Panc1 (cell line): Measurements from ENCODE around the gene DES. TPM values are rescaled to one million over a fixed set of nuclear protein-coding genes. Genes with fewer than 3 reads are reported as not detected.

Experiments used
- ATAC-seq: fragments of 200-7000 bp; cut with Tn5 transposase; 2 replicates; pipeline ENCODE4 v1.9.1; 2020; ENCODE audit warnings: mild to moderate bottlenecking, moderate library complexity
- BruUV-seq: library from RNA; stranded (reverse); fragments of 400-500 nt; replicated peaks from 2 replicates; lab custom pipeline; 2021; lab: Mats Ljungman, UMichigan
- CTCF ChIA-PET: fragments of 300-600 bp; sonication (Branson Sonifier 250); formaldehyde crosslinking; loops from one replicate; lab custom pipeline; 2022; ENCODE audit warnings: antibody characterized with exemption; lab: Charles Lee
- POLR2A ChIA-PET: fragments of 300-600 bp; sonication (Branson Sonifier 250); formaldehyde crosslinking; loops from one replicate; lab custom pipeline; 2022; ENCODE audit warnings: antibody characterized with exemption; lab: Charles Lee
- DNase-seq: peaks from one replicate; pipeline ENCODE4 v3.0.0-alpha.2; 2010; ENCODE audit warnings: low read depth, low spot score
- H3K27ac ChIP-seq: 2 replicates; pipeline ENCODE4 v1.5.1; 2011; ENCODE audit warnings: mild to moderate bottlenecking, low read length, inconsistent platforms
- H3K27me3 ChIP-seq: fragments of 200-500 bp; sonication (Bioruptor generic); 2 replicates; pipeline ENCODE4 v1.6.0; 2014; ENCODE audit warnings: low read length, inconsistent platforms; ENCODE audit not compliant: control insufficient read depth, insufficient read depth
- H3K36me3 ChIP-seq: fragments of 200-500 bp; sonication (Bioruptor generic); 2 replicates; pipeline ENCODE4 v1.5.1; 2014; ENCODE audit warnings: inconsistent platforms, mild to moderate bottlenecking, low read length, moderate library complexity; ENCODE audit not compliant: control insufficient read depth, insufficient read depth
- H3K4me1 ChIP-seq: 2 replicates; pipeline ENCODE4 v1.5.1; 2011; ENCODE audit warnings: inconsistent platforms, mild to moderate bottlenecking, low read length, moderate library complexity; ENCODE audit not compliant: control insufficient read depth, insufficient read depth
- H3K4me3 ChIP-seq, 2 experiments: 2 replicates each; pipeline ENCODE4 v1.5.1; 2011 to 2012; ENCODE audit warnings: low read depth in 2 of 2, low read length in 2 of 2, mild to moderate bottlenecking in 2 of 2, inconsistent platforms in 1 of 2, moderate library complexity in 1 of 2
- H3K9me3 ChIP-seq: fragments of 200-500 bp; sonication (Bioruptor generic); 2 replicates; pipeline ENCODE4 v1.5.1; 2014; ENCODE audit warnings: low read depth, mild to moderate bottlenecking, inconsistent platforms, low read length, moderate library complexity; ENCODE audit not compliant: control insufficient read depth, insufficient read depth
- CTCF ChIP-seq: fragments of 450-650 bp; IDR thresholded peaks from 2 replicates; pipeline ENCODE4 v1.5.1; 2017; ENCODE audit warnings: mild to moderate bottlenecking
- POLR2AphosphoS5 ChIP-seq: IDR thresholded peaks from 2 replicates; pipeline ENCODE4 v1.6.1; 2012; ENCODE audit warnings: mild to moderate bottlenecking, low read depth, low read length, moderate library complexity
- SIN3A ChIP-seq: IDR thresholded peaks from 2 replicates; pipeline ENCODE4 v1.6.1; 2012; ENCODE audit warnings: low read depth, mild to moderate bottlenecking, low read length, moderate library complexity, borderline replicate concordance; ENCODE audit not compliant: insufficient read depth
- TCF7L2 ChIP-seq: IDR thresholded peaks from 2 replicates; pipeline ENCODE4 v1.6.1; 2011; ENCODE audit warnings: mild to moderate bottlenecking, low read depth, low read length, inconsistent platforms
- in situ Hi-C: cut with HindIII; loops from 2 replicates; pipeline ENCODE4 v1.10.0; 2016; ENCODE audit warnings: low sequenced_read_pairs, low pct_unique_long_range_greater_than_20kb
- intact Hi-C: fragments of 100-400 bp; cut with micrococcal nuclease; formaldehyde crosslinking; loops from one replicate; pipeline ENCODE4 v1.10.0; 2022; ENCODE audit not compliant: unreplicated experiment
- total RNA-seq: library from RNA; stranded (reverse); gene quantifications from one replicate; pipeline ENCODE4 v1.2.1, GENCODE V29; 2021; ENCODE audit not compliant: unreplicated experiment
- TF ChIP-seq, protein P1 (sequence below), 2 experiments: IDR thresholded peaks; 2 replicates each; pipeline ENCODE4 v1.6.1; 2011 to 2012; ENCODE audit warnings: low read depth in 2 of 2, control low read depth in 1 of 2, low read length in 1 of 2, mild to moderate bottlenecking in 1 of 2, moderate library complexity in 1 of 2; ENCODE audit not compliant: insufficient read depth in 1 of 2

DES gene
- total RNA-seq, 1 experiment from 2014 or later = 0.69 TPM

GRCh38 chr2:219403861-219404260, 14.3 kb upstream of the DES start:
- intact Hi-C loops (loop anchor here (1.0 kb wide), 1 partner anchor 126 kb away; no protein-coding TSS in a partner anchor), in situ Hi-C loops (no loop called here)
- POLR2A ChIA-PET = no interaction called here
- Histone ChIP-seq H3K36me3 (no peaks in the 10 kb centered on the region), H3K27ac (no peak overlapping the region), H3K27me3 (no peaks in the 10 kb centered on the region), H3K4me3 (no peak overlapping the region), H3K9me3 (no peaks in the 10 kb centered on the region), H3K4me1 (peaks cover 29% of the 10 kb centered on the region)
- CTCF ChIA-PET = interaction anchor here (0.6 to 5.0 kb wide), 5 partner anchors 55 to 463 kb away, joined by 3 to 29 read pairs (median 5); no protein-coding TSS in a partner anchor
- no TSS peak for BruUV-seq
- TF ChIP-seq TCF7L2 (no peak), POLR2AphosphoS5 (no peak), CTCF (no peak), SIN3A (no peak)
- TF ChIP-seq, protein P1, sequence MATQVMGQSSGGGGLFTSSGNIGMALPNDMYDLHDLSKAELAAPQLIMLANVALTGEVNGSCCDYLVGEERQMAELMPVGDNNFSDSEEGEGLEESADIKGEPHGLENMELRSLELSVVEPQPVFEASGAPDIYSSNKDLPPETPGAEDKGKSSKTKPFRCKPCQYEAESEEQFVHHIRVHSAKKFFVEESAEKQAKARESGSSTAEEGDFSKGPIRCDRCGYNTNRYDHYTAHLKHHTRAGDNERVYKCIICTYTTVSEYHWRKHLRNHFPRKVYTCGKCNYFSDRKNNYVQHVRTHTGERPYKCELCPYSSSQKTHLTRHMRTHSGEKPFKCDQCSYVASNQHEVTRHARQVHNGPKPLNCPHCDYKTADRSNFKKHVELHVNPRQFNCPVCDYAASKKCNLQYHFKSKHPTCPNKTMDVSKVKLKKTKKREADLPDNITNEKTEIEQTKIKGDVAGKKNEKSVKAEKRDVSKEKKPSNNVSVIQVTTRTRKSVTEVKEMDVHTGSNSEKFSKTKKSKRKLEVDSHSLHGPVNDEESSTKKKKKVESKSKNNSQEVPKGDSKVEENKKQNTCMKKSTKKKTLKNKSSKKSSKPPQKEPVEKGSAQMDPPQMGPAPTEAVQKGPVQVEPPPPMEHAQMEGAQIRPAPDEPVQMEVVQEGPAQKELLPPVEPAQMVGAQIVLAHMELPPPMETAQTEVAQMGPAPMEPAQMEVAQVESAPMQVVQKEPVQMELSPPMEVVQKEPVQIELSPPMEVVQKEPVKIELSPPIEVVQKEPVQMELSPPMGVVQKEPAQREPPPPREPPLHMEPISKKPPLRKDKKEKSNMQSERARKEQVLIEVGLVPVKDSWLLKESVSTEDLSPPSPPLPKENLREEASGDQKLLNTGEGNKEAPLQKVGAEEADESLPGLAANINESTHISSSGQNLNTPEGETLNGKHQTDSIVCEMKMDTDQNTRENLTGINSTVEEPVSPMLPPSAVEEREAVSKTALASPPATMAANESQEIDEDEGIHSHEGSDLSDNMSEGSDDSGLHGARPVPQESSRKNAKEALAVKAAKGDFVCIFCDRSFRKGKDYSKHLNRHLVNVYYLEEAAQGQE (IDR thresholded peaks at IDR 0.05; ENCODE audit: insufficient read depth in 1 of 2, low read depth in 2 of 2, low read length in 1 of 2) = no peak
- no peak for ATAC-seq
- no peak for DNase-seq

DNA sequence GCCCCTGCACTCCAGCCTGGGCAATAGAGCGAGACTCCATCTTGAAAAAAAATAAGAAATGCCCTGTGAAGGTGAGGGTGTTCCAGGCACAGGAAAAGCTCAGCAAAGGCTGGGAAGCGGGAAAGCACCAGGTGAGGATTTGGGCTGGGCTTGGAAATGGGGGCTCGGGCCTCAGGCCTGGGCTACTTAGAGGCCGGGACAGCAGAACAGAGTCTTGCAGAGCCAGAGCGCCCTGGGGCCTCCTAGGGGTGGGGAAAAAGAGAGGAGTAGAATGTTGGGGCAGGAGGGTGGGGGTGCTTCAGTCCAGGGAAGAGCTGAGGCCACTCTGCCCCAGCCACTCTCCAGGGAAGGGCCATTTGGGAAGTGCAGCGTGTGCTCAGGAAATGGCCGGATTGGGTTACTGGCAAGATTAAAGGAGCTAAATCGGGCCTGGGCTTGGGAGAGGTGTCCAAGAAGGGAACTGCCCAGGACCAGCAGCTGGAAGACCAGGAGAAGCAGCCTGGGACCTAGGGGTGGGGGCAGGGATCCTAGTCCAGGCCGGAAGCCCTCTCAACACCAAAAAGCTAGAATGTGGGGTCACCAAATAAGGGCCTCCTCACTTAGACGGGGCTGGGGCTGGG, 13.8 kb upstream of the DES start:
- POLR2A ChIA-PET = no interaction called here
- BruUV-seq = no TSS peak
- intact Hi-C loops = no loop called here
- Histone ChIP-seq H3K9me3 (no peaks in the 10 kb centered on the region), H3K4me1 (peaks cover 24% of the 10 kb centered on the region), H3K4me3 (no peak overlapping the region), H3K36me3 (no peaks in the 10 kb centered on the region), H3K27me3 (no peaks in the 10 kb centered on the region), H3K27ac (no peak overlapping the region)
- DNase-seq (no peak), ATAC-seq (no peak)
- CTCF ChIA-PET = interaction anchor here (0.6 to 5.0 kb wide), 5 partner anchors 12 to 126 kb away, joined by 3 to 29 read pairs (median 5); partner anchors contain the start of gene DNPEP
- in situ Hi-C loops = no loop called here
- TF ChIP-seq CTCF = no peak
- TF ChIP-seq TCF7L2 = no peak
- TF ChIP-seq, protein P1 (IDR thresholded peaks at IDR 0.05; ENCODE audit: insufficient read depth in 1 of 2, low read depth in 2 of 2, low read length in 1 of 2) = no peak
- TF ChIP-seq SIN3A = no peak
- no peak for TF ChIP-seq POLR2AphosphoS5
